ENCODE results near the gene RPH3AL.
"Not testable (repeated sequence)": the region's sequence is repeated elsewhere in the genome, so short reads cannot be mapped to it uniquely, and the experiment has no call there.

The RPH3AL gene

GRCh38 chr17:335691-336090, 16.9 kb downstream of the RPH3AL start:
- no peak for DNase-seq

DNA sequence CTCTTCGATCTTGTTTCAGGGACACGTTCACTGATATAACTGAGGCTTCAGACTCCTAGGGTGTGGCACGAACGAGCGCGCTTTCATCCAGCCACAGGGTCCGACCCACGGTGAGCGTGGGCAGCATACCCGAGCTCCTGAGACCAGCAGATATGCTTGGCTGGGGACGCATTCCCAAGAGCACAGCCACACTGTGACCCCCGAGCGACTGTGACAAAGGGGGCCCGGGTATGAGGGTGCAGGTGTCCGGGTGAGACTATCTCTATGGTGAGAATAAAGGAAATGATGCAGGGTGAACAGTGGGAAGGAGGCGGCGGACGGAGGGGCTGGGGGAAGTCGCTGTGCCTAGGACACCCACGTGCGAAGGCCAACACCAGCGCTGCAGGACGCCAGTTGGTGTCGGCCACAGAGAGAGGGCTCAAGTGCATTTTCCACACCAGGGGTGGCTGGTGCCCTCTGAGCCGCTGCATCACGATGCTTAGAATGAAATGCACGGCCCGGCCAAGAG, 17.6 kb downstream of the RPH3AL start:
- no peak for DNase-seq

DNA sequence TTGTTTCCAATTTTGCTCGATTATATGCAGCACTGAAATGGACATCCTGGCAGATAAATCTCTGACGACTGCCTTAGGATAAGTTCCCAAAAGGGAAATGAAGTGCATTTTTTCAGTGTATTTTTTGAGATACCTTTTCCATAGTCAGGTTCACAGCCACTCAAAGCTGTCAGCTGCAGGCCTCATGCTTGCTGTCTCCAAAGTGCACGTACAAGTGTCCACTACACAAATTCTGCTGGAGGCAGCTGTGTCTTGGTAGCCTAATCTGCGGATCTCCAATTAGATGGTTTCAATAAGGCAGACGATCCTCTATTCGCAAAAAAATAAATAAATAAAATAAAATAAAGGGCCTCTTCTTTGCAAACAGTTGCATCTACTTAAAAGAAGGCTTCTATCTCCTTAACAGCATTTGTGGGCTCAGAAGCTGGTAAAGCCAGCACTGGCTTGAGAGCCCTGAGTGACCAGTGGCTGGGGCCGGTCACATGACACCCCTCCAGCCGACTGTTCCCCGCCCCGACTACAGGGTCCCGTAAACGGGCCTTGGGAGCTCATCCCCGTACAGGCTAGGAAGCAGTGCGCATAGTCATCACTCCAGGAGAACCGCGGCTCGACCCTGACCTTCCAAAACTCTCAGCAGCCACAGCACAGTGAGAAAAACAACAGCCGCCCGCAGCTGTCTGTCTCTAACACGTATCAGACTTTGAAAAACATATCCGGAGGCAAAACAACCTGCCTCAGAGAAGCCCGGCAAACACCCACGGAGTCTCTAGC, 18.8 kb downstream of the RPH3AL start:
- no peak for DNase-seq

GRCh38 chr17:332558-333322, 19.9 kb downstream of the RPH3AL start:
- no peak for DNase-seq

DNA sequence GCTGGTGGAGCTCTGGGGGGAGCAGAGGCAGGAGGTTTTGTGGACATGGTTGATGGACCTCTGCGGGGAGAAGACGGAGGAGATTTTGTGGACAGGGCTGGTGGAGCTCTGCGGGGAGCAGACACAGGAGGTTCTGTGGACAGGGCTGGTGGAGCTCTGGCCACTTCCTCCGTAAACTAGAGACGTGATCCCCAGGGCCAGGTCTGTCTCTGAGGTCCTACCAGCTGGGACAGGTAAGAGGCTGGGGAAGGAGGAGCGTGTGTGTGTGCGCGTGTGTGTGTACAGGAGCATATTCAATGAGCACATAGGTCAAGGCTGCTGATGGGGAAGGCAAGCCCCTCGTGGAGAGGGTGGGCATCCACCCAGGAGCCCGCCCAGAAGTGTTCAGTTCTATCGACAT, 20.6 kb downstream of the RPH3AL start:
- no peak for DNase-seq

- no peak for DNase-seq
These were observed 21.5 kb downstream of the RPH3AL start for GRCh38 chr17:330993-331701.

DNA sequence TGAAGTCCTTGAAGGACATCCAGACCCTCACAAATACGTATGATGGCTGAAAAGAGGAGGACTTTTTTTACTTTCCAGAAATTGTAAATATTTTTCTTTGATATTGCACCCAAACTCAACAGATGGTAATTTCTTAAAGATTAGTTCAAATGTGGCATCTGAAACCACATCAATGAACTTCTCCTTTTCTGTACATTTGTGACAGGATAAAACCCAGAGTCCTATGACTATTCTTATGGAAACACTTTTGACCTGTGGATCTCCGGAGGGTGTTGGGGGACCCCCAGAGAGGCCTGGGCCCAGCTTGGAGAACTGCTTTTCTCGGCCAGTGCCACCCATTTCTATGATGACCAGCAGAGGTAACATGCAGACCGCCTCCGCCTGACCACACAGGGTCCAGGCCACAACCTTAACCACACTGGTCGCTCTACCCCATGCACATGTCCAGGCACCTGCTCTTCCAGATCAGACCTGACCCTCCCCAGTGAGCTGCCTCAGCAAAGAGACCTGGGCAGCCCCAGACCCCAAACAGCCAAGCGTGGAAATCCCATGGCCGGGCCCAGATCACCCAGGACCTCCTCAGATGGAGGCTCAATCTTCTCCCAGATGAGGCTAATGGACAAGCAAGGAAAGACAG, 22.7 kb downstream of the RPH3AL start:
- DNase-seq = no peak

DNA sequence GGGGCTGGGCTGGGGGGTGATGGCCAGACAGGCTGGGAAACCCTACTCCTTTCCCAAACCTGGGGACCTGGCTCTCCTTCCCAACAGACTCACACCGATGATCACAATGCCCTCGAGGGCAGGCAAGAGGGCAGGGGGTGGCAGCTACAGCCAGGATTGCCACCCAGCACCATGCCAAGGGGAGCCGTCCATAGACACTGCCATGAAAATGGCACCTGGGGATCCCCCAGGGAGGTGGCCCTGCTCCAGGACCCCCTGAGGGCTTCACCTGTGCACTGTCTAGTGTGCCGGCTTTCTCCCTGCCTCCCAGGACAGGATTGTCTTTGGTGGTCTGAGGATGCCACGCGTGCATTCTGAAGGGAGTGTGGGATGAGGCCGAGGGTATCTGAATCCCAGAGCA, 24.6 kb downstream of the RPH3AL start:
- DNase-seq = no peak

GRCh38 chr17:327296-327695, 25.3 kb downstream of the RPH3AL start:
- DNase-seq = no peak

DNA sequence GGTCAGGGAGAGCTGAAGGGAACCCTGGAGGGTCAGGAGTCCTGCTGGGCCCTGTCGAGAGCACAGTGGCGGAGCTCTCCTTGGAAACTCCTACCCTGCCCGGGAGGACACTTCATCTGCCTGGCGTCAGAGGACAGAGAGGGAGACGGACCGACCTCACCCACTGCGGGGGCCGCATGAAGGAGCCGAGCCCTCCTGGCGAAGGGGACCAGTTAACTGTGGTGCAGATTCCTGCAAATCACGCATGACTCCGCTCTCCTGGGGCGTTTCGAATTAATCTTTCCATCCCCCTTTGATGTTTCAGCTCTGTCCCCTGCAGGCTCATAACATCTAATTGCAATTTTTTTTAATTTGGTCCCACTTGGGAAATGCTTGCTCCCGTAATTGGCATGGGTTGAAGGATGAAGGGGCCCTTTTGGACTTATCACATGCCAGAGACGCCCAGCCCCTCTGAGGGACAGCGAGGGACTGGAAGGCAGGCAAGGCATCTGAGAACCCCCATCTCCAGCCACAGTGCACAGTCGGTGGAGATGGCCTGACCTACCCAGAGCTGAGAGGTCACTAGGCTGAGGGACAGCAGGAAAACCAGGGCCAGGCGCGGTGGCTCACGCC, 26.5 kb downstream of the RPH3AL start:
- DNase-seq = no peak

- no peak for DNase-seq
These were observed 27.2 kb downstream of the RPH3AL start for GRCh38 chr17:325270-326009.

DNA sequence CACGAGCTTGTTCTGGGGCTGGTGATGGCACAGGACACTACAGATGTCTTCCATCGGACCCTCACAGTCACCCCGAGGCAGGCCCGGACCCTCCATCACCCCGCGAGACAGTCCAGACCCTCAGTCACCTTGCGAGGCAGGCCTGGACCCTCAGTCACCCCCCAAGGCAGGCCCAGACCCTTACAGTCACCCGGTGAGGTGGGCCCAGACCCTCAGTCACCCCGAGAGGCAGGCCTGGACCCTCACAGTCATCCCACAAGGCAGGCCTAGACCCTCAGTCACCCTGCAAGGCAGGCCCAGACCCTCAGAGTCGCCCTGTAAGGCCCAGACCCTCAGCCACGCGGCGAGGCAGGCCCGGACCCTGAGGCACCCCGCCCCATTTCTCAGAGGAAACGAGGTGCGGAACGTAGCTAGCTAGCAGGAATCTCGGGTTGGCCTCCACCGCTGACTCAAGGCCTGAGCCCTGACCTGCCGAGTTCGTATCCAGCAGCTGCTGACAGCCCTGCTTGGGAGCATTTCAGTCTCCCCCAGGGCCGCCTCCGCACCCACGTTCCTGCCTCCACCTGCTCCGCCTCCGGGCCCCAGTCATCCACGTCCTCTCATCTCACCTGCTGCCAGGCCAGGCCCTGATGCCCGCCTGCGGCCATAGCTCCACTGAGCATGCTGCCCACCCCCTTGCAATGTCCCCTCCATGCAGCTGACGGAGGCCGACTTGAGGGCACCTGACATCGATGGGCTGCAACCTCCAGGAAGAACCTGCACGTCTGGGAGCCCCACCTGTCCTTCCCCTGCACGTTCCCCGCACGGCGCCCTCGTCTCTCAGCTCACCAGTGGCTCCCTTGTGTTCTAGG, 28.7 kb downstream of the RPH3AL start:
- DNase-seq = no peak

DNA sequence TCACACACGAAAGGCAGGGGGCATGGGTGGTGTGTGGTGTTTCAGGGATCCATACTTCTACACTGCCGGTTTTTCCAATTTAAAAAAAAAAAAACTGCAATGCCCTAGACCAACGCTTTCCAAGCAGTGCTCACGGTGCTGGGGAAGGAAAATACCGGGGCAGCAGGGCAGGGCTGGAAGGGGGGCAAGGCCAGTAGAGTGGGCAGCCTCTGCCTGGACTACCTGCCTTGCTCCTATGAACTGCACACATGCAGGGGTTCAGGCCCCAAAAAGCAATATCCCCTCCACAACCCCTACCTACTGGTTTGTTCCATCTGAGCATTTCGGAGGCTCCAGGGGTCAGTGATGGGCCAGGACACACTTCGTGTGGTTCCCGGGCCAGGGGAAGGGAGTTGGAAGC, 29.4 kb downstream of the RPH3AL start:
- no peak for DNase-seq

DNA sequence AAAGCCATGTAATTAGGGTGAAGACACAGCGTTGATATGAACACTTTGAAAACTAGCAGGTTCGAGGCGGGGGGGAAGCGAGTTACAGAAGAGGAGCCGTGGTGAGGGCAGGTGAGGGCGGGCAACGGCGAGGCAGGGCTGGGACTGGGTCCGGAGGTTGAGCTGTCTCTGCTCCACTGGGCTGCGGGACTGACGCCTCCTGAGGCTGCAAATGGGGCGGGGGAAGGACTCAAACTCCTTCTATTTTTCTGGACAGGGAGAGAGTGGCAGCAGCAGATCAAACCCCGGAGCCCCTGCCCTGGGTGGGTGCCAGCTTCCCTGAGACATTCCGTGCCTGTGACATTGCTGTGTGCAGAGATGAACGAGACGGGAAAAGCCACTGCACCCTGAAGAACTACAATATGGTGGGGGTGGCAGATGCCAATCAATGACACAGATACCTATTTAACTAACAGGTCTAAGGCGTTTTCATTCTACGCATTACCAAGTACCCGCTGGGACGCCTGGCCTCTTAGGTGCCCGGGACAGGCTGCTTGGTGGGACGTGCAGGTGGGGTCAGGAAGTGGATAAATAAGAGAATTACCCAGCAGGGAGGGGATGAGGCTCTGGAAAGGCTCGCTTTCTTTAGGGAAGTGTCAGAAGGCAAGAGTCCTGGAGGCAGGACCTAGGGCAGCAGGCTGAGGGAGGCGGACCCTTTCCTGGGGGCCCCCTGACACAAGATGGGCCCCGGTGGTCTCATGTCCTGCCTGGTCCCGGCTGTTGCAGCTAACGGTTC, 30.4 kb downstream of the RPH3AL start:
- no peak for DNase-seq

- DNase-seq = no peak
These were observed 31.1 kb downstream of the RPH3AL start for GRCh38 chr17:321386-321941.

- DNase-seq = no peak
These were observed 31.7 kb downstream of the RPH3AL start for GRCh38 chr17:320809-321385.

- no peak for DNase-seq
These were observed 32.5 kb downstream of the RPH3AL start for GRCh38 chr17:320139-320538.

- DNase-seq = no peak
These were observed 33.3 kb downstream of the RPH3AL start for GRCh38 chr17:319266-319665.

DNA sequence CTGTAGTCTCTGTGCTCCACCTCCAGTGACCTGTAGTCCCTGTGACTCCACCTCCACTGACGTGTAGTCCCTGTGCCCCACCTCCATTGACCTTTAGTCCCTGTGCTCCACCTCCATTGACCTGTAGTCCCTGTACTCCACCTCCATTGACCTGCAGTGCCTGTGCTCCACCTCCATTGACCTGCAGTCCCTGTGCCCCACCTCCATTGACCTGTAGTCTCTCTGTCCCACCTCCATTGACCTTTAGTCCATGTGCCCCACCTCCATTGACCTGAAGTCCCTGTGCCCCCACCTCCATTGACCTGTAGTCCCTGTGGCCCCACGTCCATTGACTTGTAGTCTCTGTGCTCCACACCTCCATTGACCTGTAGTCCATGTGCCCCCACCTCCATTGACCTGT, 35.5 kb downstream of the RPH3AL start:
- DNase-seq = not testable (repeated sequence)

Data from activated naive CD4-positive, alpha-beta T cell treated with Interleukin-2 at 50 U/mL for 16 hours (primary cell).